ENCODE measurements around the gene GRID1.

Gene GRID1

GRCh38 chr10:85900061-85900460 lies 466.5 kb downstream of the GRID1 start:
- POLR2A ChIA-PET: no interaction called here

GRCh38 chr10:85891472-85891871 lies 475.1 kb downstream of the GRID1 start:
- no peak overlapping the region for H3K4me3 ChIP-seq (ENCODE audit: low read depth, low read length)
- no peaks in the 10 kb centered on the region for H3K36me3 ChIP-seq (ENCODE audit: control insufficient read depth in 2 of 2, insufficient read depth in 1 of 2, low read length in 2 of 2)
- ChIA-PET CTCF (interaction anchor here (0.7 kb wide), 1 partner anchor 158 kb away, joined by 4 read pairs; no protein-coding TSS in a partner anchor), POLR2A (no interaction called here)
- no peak overlapping the region for H3K27ac ChIP-seq (ENCODE audit: extremely low read depth, low read depth, low read length)
- no peaks in the 10 kb centered on the region for H3K9me3 ChIP-seq (ENCODE audit: control insufficient read depth, insufficient read depth, low read depth, low read length)
- TF ChIP-seq PRDM6 (tag by site-specific recombination; IDR thresholded peaks at IDR 0.05) (no peak), SETDB1 (IDR thresholded peaks at IDR 0.05; ENCODE audit: insufficient read length, low read length) (no peak), KLF9 (tag by site-specific recombination; IDR thresholded peaks at IDR 0.05; ENCODE audit: low read depth) (no peak), ZNF26 (tag by site-specific recombination; IDR thresholded peaks at IDR 0.05) (peak; percentile 80), ZNF350 (tag by site-specific recombination; IDR thresholded peaks at IDR 0.05) (no peak)
- no peaks in the 10 kb centered on the region for H3K4me1 ChIP-seq (ENCODE audit: control insufficient read depth, insufficient read depth, low read length)

More at GRCh38 chr10:85900061-85900460, 466.5 kb downstream of the GRID1 start:
- no peaks in the 10 kb centered on the region for H3K9me3 ChIP-seq (ENCODE audit: control insufficient read depth, insufficient read depth, low read depth, low read length)
- H3K4me1 ChIP-seq (ENCODE audit: control insufficient read depth, insufficient read depth, low read length): no peaks in the 10 kb centered on the region
- no peak overlapping the region for H3K4me3 ChIP-seq (ENCODE audit: low read depth, low read length)
- TF ChIP-seq ZEB2 (tag by site-specific recombination; IDR thresholded peaks at IDR 0.05): no peak
- TF ChIP-seq ZBTB44 (tag by site-specific recombination; IDR thresholded peaks at IDR 0.05): no peak
- no peak for TF ChIP-seq ZNF239 (tag by site-specific recombination; IDR thresholded peaks at IDR 0.05)
- TF ChIP-seq ZNF558 (tag by site-specific recombination; IDR thresholded peaks at IDR 0.05): no peak
- TF ChIP-seq ZNF354C (tag by site-specific recombination; IDR thresholded peaks at IDR 0.05; ENCODE audit: borderline replicate concordance, low read depth): no peak
- no peak for TF ChIP-seq ZNF776 (tag by site-specific recombination; IDR thresholded peaks at IDR 0.05; ENCODE audit: borderline replicate concordance)
- TF ChIP-seq GLI2 (tag by site-specific recombination; IDR thresholded peaks at IDR 0.05; ENCODE audit: borderline replicate concordance, low read depth): no peak
- TF ChIP-seq BCL11B (tag by site-specific recombination; IDR thresholded peaks at IDR 0.05; ENCODE audit: low read depth): no peak
- TF ChIP-seq ZNF302 (tag by site-specific recombination; IDR thresholded peaks at IDR 0.05; ENCODE audit: low read depth): no peak
- TF ChIP-seq ZNF362 (tag by site-specific recombination; IDR thresholded peaks at IDR 0.05): no peak
- CTCF ChIA-PET: interaction anchor here (0.8 kb wide), 1 partner anchor 13 kb away, joined by 3 read pairs; no protein-coding TSS in a partner anchor
- H3K36me3 ChIP-seq (ENCODE audit: control insufficient read depth in 2 of 2, insufficient read depth in 1 of 2, low read length in 2 of 2): no peaks in the 10 kb centered on the region
- no peak overlapping the region for H3K27ac ChIP-seq (ENCODE audit: extremely low read depth, low read depth, low read length)

GRCh38 chr10:85888559-85888958 lies 478.0 kb downstream of the GRID1 start:
- no peak overlapping the region for H3K27ac ChIP-seq (ENCODE audit: extremely low read depth, low read depth, low read length)
- no peaks in the 10 kb centered on the region for H3K36me3 ChIP-seq (ENCODE audit: control insufficient read depth in 2 of 2, insufficient read depth in 1 of 2, low read length in 2 of 2)
- TF ChIP-seq PRDM1 (tag by site-specific recombination; IDR thresholded peaks at IDR 0.05) (peak; percentile 92), ZNF701 (tag by site-specific recombination; IDR thresholded peaks at IDR 0.05) (no peak), KLF9 (tag by site-specific recombination; IDR thresholded peaks at IDR 0.05; ENCODE audit: low read depth) (no peak), BCL6B (tag by site-specific recombination; IDR thresholded peaks at IDR 0.05) (no peak)
- H3K4me3 ChIP-seq (ENCODE audit: low read depth, low read length): no peak overlapping the region
- ChIA-PET CTCF (no interaction called here), POLR2A (no interaction called here)
- no peaks in the 10 kb centered on the region for H3K4me1 ChIP-seq (ENCODE audit: control insufficient read depth, insufficient read depth, low read length)
- no peaks in the 10 kb centered on the region for H3K9me3 ChIP-seq (ENCODE audit: control insufficient read depth, insufficient read depth, low read depth, low read length)
